T-helper 2 cell treated with Interferon-gamma antibody and Interleukin-4, amounts not matched to agents 5 μg/mL and 100 μg/mL, for 36 hours (primary cell): ENCODE results near the gene PCK2.

Source experiments
- DNase-seq: peaks from one replicate; pipeline ENCODE4 v3.0.0; 2021; ENCODE audit warnings: low spot score
- H3K27ac Mint-ChIP-seq: one replicate; pipeline ENCODE4 v1.8.0; 2021; ENCODE audit warnings: mild to moderate bottlenecking, mixed read lengths
- H3K27me3 Mint-ChIP-seq: one replicate; pipeline ENCODE4 v1.8.0; 2021; ENCODE audit warnings: low read depth, mixed read lengths
- H3K36me3 Mint-ChIP-seq: one replicate; pipeline ENCODE4 v1.8.0; 2021; ENCODE audit warnings: low read depth, mixed read lengths
- H3K4me1 Mint-ChIP-seq: one replicate; pipeline ENCODE4 v1.8.0; 2021; ENCODE audit warnings: low read depth, mixed read lengths
- H3K4me3 Mint-ChIP-seq: one replicate; pipeline ENCODE4 v1.8.0; 2022; ENCODE audit warnings: mild to moderate bottlenecking, moderate library complexity, mixed read lengths
- H3K9me3 Mint-ChIP-seq: one replicate; pipeline ENCODE4 v1.8.0; 2021; ENCODE audit warnings: mixed read lengths

The PCK2 gene

GRCh38 chr14:24145690-24146452, 51.8 kb downstream of the PCK2 start:
- Mint-ChIP-seq H3K4me1 (peaks cover 53% of the 10 kb centered on the region), H3K9me3 (no peaks in the 10 kb centered on the region), H3K4me3 (peak overlapping the region; percentile 100), H3K27me3 (no peaks in the 10 kb centered on the region), H3K27ac (peak overlapping the region; percentile 100), H3K36me3 (peaks cover 67% of the 10 kb centered on the region)
- no peak for DNase-seq

GRCh38 chr14:24146453-24146977, 52.4 kb downstream of the PCK2 start, which contains the start of gene PSME2:
Gene PSME2 (minus strand): TSS chr14:24146610. CDS start chr14:24146581, 29 bp downstream.
- Mint-ChIP-seq H3K4me3 (peak within 1 kb of the TSS; percentile 100), H3K36me3 (peaks cover 72% of the 10 kb centered on the region), H3K27me3 (no peaks in the 10 kb centered on the region), H3K4me1 (peaks cover 53% of the 10 kb centered on the region), H3K9me3 (no peaks in the 10 kb centered on the region), H3K27ac (peak within 1 kb of the TSS; percentile 100)
- DNase-seq = peak; percentile 93

- peak; percentile 98 for DNase-seq
- no peaks in the 10 kb centered on the region for H3K9me3 Mint-ChIP-seq
- peaks cover 73% of the 10 kb centered on the region for H3K36me3 Mint-ChIP-seq
- no peaks in the 10 kb centered on the region for H3K27me3 Mint-ChIP-seq
- H3K4me1 Mint-ChIP-seq = peaks cover 51% of the 10 kb centered on the region
- H3K4me3 Mint-ChIP-seq = peak within 1 kb of the TSS; percentile 100
- peak within 1 kb of the TSS; percentile 100 for H3K27ac Mint-ChIP-seq
Observed at GRCh38 chr14:24146978-24147760, 53.1 kb downstream of the PCK2 start, which contains the start of gene RNF31. Gene RNF31 (plus strand): TSS chr14:24147498. CDS start chr14:24147699, 201 bp downstream.

- peak overlapping the region; percentile 82 for H3K27ac Mint-ChIP-seq
- H3K27me3 Mint-ChIP-seq = no peaks in the 10 kb centered on the region
- no peak for DNase-seq
- peaks cover 73% of the 10 kb centered on the region for H3K36me3 Mint-ChIP-seq
- peak overlapping the region; percentile 100 for H3K4me3 Mint-ChIP-seq
- no peaks in the 10 kb centered on the region for H3K9me3 Mint-ChIP-seq
- peaks cover 48% of the 10 kb centered on the region for H3K4me1 Mint-ChIP-seq
Observed at GRCh38 chr14:24147761-24148428, 53.8 kb downstream of the PCK2 start.

- H3K27me3 Mint-ChIP-seq = no peaks in the 10 kb centered on the region
- H3K36me3 Mint-ChIP-seq = peaks cover 62% of the 10 kb centered on the region
- peak overlapping the region; percentile 100 for H3K4me3 Mint-ChIP-seq
- peak overlapping the region; percentile 26 for H3K27ac Mint-ChIP-seq
- peaks cover 36% of the 10 kb centered on the region for H3K4me1 Mint-ChIP-seq
- no peak for DNase-seq
- no peaks in the 10 kb centered on the region for H3K9me3 Mint-ChIP-seq
Observed at GRCh38 chr14:24149302-24149969, 55.3 kb downstream of the PCK2 start.

GRCh38 chr14:24150061-24150460, 56.0 kb downstream of the PCK2 start:
- H3K36me3 Mint-ChIP-seq = peaks cover 64% of the 10 kb centered on the region
- no peaks in the 10 kb centered on the region for H3K27me3 Mint-ChIP-seq
- peaks cover 32% of the 10 kb centered on the region for H3K4me1 Mint-ChIP-seq
- no peaks in the 10 kb centered on the region for H3K9me3 Mint-ChIP-seq
- no peak for DNase-seq
- no peak overlapping the region for H3K4me3 Mint-ChIP-seq
- no peak overlapping the region for H3K27ac Mint-ChIP-seq

GRCh38 chr14:24150567-24150966, 56.5 kb downstream of the PCK2 start:
- Mint-ChIP-seq H3K36me3 (peaks cover 64% of the 10 kb centered on the region), H3K27ac (peak overlapping the region; percentile 34), H3K9me3 (no peaks in the 10 kb centered on the region), H3K27me3 (no peaks in the 10 kb centered on the region), H3K4me3 (peak overlapping the region; percentile 3), H3K4me1 (peaks cover 26% of the 10 kb centered on the region)
- DNase-seq = no peak

- no peak overlapping the region for H3K27ac Mint-ChIP-seq
- peaks cover 64% of the 10 kb centered on the region for H3K36me3 Mint-ChIP-seq
Observed at GRCh38 chr14:24150993-24151392, 56.9 kb downstream of the PCK2 start.

GRCh38 chr14:24151404-24152080, 57.4 kb downstream of the PCK2 start:
- H3K4me1 Mint-ChIP-seq = peaks cover 24% of the 10 kb centered on the region
- H3K27me3 Mint-ChIP-seq = no peaks in the 10 kb centered on the region
- H3K36me3 Mint-ChIP-seq = peaks cover 61% of the 10 kb centered on the region
- no peak overlapping the region for H3K4me3 Mint-ChIP-seq
- H3K9me3 Mint-ChIP-seq = no peaks in the 10 kb centered on the region
- DNase-seq = no peak
- H3K27ac Mint-ChIP-seq = no peak overlapping the region

More at GRCh38 chr14:24150993-24151392, 56.9 kb downstream of the PCK2 start:
- no peaks in the 10 kb centered on the region for H3K27me3 Mint-ChIP-seq
- no peak overlapping the region for H3K4me3 Mint-ChIP-seq
- DNase-seq = no peak
- H3K4me1 Mint-ChIP-seq = peaks cover 24% of the 10 kb centered on the region
- no peaks in the 10 kb centered on the region for H3K9me3 Mint-ChIP-seq
